Cardiac muscle cell (in vitro differentiated cells and primary cell): Measurements from ENCODE around the gene PDE4B. TPM values are rescaled to one million over a fixed set of nuclear protein-coding genes. Genes with fewer than 3 reads are reported as not detected.
"Not testable (repeated sequence)": the region's sequence is repeated elsewhere in the genome, so short reads cannot be mapped to it uniquely, and the experiment has no call there.

Experiments used
- DNase-seq, 2 donors: peaks; one replicate each; pipeline versions ENCODE4 v3.0.0 to v3.0.0-alpha.2; 2010 to 2017; ENCODE audit warnings: low read depth in 1 of 2, low spot score in 1 of 2
- H3K27ac ChIP-seq: fragments of 200-600 bp; sonication (generic); 2 replicates; pipeline ENCODE4 v1.5.1; 2016
- H3K27me3 ChIP-seq: fragments of 200-600 bp; sonication (generic); 2 replicates; pipeline ENCODE4 v1.6.0; 2016; ENCODE audit warnings: control low read depth
- H3K36me3 ChIP-seq: fragments of 200-600 bp; sonication (generic); 2 replicates; pipeline ENCODE4 v1.5.1; 2016; ENCODE audit warnings: control low read depth
- H3K4me1 ChIP-seq: fragments of 200-600 bp; sonication (generic); 2 replicates; pipeline ENCODE4 v1.8.1; 2017; ENCODE audit warnings: low read depth, mild to moderate bottlenecking, mixed run types
- H3K4me3 ChIP-seq: fragments of 200-600 bp; sonication (generic); 2 replicates; pipeline ENCODE4 v1.5.1; 2016; ENCODE audit warnings: mild to moderate bottlenecking
- H3K9me3 ChIP-seq: fragments of 200-600 bp; sonication (generic); 2 replicates; pipeline ENCODE4 v1.5.1; 2017; ENCODE audit warnings: low read depth, mild to moderate bottlenecking, control low read depth
- polyA plus RNA-seq: library from polyadenylated mRNA; unstranded; fragments of >200 nt; fragmentation: Nextera tagmentation; extraction: Ambion mirVana; gene quantifications from 2 replicates; pipeline ENCODE4 v1.2.1, GENCODE V29; 2016
- total RNA-seq: library from RNA; depleted of rRNA; stranded (reverse); fragments of >200 nt; gene quantifications from 2 replicates; pipeline ENCODE4 v1.2.3, GENCODE V29; 2016
- TF ChIP-seq, protein P1 (sequence below): IDR thresholded peaks from 2 replicates; pipeline ENCODE4 v1.5.1; 2012; ENCODE audit warnings: low read depth, mild to moderate bottlenecking, low read length

Gene PDE4B
- total and polyA plus RNA-seq, 2 experiments from 2014 or later, result 0.65 to 3.9 TPM

DNA sequence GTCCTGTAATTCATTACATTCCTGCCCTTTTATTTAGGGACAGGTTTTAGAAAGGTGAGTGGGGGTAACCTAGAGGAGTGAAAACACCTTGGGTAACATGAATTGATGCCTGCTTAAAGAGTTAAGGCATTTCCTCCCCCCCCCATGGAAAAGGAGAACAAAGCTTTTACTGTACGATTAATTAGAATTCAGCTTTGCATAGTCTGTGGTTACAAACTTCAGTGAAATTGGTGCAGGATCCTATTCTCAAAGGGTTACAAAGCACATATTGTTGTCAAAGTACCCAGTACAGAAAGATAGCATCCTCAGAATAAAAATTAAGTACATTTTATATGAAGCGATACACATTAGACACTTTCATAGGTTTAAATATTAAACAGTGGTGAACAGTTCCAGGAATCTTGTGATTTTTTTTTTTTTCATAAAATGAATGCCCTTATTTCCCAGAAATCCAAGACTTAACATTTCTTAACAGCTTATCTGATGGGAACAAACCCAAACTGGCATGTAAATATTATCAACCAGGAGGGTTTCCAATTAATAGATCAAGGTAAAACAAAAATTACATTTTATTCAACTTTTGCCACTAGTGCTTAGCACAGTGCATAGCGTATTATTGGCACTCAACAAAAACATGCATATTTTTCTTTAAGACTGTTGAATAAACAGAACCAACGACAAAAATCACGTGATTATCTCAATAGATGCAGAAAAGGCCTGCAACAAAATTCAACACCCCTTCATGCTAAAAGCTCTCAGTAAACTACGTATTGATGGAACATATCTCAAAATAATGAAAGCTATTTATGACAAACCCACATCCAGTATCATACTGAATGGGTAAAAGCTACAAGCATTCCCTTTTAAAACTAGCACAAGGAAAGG is 172.7 kb downstream of the PDE4B start:
- no peaks in the 10 kb centered on the region for H3K27me3 ChIP-seq
- no peak overlapping the region for H3K4me3 ChIP-seq
- TF ChIP-seq, protein P1, sequence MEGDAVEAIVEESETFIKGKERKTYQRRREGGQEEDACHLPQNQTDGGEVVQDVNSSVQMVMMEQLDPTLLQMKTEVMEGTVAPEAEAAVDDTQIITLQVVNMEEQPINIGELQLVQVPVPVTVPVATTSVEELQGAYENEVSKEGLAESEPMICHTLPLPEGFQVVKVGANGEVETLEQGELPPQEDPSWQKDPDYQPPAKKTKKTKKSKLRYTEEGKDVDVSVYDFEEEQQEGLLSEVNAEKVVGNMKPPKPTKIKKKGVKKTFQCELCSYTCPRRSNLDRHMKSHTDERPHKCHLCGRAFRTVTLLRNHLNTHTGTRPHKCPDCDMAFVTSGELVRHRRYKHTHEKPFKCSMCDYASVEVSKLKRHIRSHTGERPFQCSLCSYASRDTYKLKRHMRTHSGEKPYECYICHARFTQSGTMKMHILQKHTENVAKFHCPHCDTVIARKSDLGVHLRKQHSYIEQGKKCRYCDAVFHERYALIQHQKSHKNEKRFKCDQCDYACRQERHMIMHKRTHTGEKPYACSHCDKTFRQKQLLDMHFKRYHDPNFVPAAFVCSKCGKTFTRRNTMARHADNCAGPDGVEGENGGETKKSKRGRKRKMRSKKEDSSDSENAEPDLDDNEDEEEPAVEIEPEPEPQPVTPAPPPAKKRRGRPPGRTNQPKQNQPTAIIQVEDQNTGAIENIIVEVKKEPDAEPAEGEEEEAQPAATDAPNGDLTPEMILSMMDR, result no peak
- H3K27ac ChIP-seq, result no peak overlapping the region
- no peaks in the 10 kb centered on the region for H3K36me3 ChIP-seq
- no peaks in the 10 kb centered on the region for H3K4me1 ChIP-seq
- no peak for DNase-seq
- no peaks in the 10 kb centered on the region for H3K9me3 ChIP-seq

DNA sequence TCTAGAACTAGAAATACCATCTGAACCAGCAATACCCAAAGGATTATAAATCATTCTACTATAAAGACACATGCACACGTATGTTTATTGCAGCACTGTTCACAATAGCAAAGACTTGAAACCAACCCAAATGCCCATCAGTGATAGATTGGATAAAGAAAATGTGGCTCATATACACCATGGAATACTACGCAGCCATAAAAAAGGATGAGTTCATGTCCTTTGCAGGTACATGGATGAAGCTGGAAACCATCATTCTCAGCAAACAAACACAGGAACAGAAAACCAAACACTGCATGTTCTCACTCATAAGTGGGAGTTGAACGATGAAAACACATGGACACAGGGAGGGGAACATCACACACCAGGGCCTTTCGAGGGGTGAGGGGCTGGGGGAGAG is 174.8 kb downstream of the PDE4B start:
- H3K27me3 ChIP-seq, H3K36me3 ChIP-seq, DNase-seq, H3K4me1 ChIP-seq, H3K4me3 ChIP-seq, H3K9me3 ChIP-seq, H3K27ac ChIP-seq: not testable (repeated sequence)

DNA sequence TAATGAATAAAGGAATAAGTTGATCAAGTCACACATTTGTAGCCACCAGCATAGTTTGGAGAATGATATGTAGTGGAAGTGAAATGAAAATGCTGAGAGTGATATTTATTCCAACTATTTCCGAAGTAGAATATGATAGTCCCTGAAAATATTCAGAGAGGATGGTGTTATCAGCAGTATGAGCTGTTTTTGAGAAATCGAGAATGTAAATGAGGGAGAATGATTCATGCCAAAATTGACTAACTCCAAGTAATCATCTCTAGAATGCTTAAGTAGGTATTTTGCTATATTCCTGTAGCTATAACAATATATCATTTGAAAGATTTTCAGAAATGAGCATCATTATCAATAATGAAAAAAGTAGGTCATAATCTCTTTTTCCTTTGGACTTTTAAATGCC is 178.9 kb downstream of the PDE4B start:
- Histone ChIP-seq H3K27ac (no peak overlapping the region), H3K9me3 (no peaks in the 10 kb centered on the region), H3K4me1 (no peaks in the 10 kb centered on the region), H3K4me3 (no peak overlapping the region), H3K27me3 (no peaks in the 10 kb centered on the region), H3K36me3 (no peaks in the 10 kb centered on the region)
- TF ChIP-seq, protein P1, result no peak
- peak in 1 of 2 donors; percentile 32 for DNase-seq

DNA sequence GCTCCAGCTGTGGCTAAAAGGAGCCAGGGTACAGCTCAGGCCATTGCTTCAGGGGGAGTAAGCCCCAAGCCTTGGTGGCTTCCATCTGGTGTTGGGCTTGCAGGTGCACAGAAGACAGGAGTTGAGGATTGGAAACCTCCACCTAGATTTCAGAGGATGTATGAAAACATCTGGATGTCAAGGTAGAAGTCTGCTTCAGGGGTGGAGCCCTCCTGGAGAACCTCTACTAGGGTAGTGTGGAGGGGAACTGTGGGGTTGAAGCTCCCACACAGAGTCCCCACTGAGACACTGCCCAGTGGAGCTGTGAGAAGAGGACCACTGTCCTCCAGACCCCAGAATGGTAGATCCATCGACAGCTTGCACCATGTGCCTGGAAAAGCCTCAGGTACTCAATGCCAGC is 183.0 kb downstream of the PDE4B start:
- no peaks in the 10 kb centered on the region for H3K9me3 ChIP-seq
- TF ChIP-seq, protein P1, result no peak
- DNase-seq, result no peak
- no peaks in the 10 kb centered on the region for H3K36me3 ChIP-seq
- H3K4me1 ChIP-seq, result peaks cover 4% of the 10 kb centered on the region
- no peak overlapping the region for H3K27ac ChIP-seq
- H3K4me3 ChIP-seq, result no peak overlapping the region
- no peaks in the 10 kb centered on the region for H3K27me3 ChIP-seq

GRCh38 chr1:65979136-65980044 is 186.7 kb downstream of the PDE4B start:
- H3K27ac ChIP-seq, result no peak overlapping the region
- DNase-seq, result peak; percentile 6 to 90
- no peaks in the 10 kb centered on the region for H3K27me3 ChIP-seq
- TF ChIP-seq, protein P1, result no peak
- H3K36me3 ChIP-seq, result no peaks in the 10 kb centered on the region
- no peaks in the 10 kb centered on the region for H3K9me3 ChIP-seq
- peaks cover 4% of the 10 kb centered on the region for H3K4me1 ChIP-seq
- no peak overlapping the region for H3K4me3 ChIP-seq
